Left ventricle myocardium superior (tissue), 1 donor: ENCODE data around the gene CDK8. TPM values are rescaled to one million over a fixed set of nuclear protein-coding genes. Genes with fewer than 3 reads are reported as not detected.
"Not testable (repeated sequence)": the region's sequence is repeated elsewhere in the genome, so short reads cannot be mapped to it uniquely, and the experiment has no call there.

Experiments
- ATAC-seq: fragments of 200-7000 bp; cut with Tn5 transposase; one replicate; pipeline ENCODE4 v1.9.1; 2020; ENCODE audit warnings: mild to moderate bottlenecking, moderate library complexity
- DNase-seq: peaks from one replicate; pipeline ENCODE4 v3.0.0-alpha.2; 2020
- intact Hi-C: fragments of 100-400 bp; cut with micrococcal nuclease; formaldehyde crosslinking; loops from one replicate; pipeline ENCODE4 v1.11.0; 2022
- total RNA-seq: library from RNA; stranded (reverse); fragmentation: NEBNext Ultra II Directional; extraction: Animal tissue kit (Norgen Biotek cat#: 25700); gene quantifications from one replicate; pipeline ENCODE4 v1.2.1, GENCODE V29; 2021
- donor health status: DM: no; HTN: yes; CAD: no; lungs with severe emphysema.

The CDK8 gene
- total RNA-seq, 1 donor from 2014 or later, result 11.7 TPM

DNA sequence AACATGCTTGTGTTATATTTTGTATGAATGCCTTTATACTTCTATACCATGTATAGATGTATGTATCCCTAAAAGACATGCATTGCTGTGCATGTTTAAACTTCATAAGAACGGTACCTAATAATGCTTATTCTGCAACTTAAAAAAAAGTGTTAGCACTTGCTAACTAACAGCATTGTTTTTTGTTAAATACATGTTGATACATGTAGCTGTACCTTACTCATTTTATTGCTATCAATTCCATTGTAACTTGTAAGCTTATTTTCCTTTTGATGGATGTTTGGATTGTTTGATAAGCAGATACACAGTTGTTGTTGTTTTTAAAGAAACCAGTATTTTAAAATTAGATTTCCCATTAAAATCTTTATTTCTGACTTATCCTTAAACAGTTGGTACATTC, 53.8 kb downstream of the CDK8 start:
- DNase-seq, result no peak
- intact Hi-C loops, result no loop called here
- no peak for ATAC-seq

DNA sequence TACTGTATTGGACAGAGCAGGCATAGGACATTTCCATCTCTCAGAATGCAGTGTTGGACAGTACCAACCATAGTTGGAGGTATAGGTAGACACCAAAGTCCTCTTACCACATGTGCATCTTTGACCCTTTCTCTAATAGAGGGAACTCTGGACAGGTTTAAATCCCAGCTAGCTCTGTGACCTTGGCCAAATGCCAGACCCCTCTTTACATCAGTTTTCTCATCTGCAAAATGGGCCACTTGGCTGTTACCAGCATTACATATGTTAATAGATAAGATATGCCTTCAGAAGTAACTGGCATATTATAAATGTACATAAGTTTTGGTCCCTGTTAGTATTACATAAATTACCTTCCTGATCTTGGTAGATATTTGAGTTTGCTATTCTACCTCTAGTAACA, 54.3 kb downstream of the CDK8 start:
- ATAC-seq (no peak), DNase-seq (no peak)
- intact Hi-C loops, result no loop called here

DNA sequence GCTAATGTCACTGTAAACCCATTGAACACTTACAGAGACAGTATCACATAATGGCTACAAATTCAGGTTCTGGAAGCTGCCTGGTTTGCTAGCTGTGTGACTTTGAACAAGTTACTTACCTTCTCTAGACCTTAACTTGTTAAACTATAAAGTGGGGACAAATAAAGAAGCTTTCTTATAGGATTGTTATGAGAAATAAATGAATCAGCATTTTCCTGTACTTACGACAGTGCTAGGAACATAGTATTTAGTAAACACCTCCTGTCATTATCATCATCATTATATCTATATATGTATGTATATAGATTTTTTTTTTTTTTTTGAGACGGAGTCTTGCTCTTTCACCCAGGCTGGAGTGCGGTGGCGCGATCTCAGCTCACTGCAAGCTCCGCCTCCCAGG, 54.9 kb downstream of the CDK8 start:
- intact Hi-C loops, result no loop called here
- DNase-seq, result no peak

DNA sequence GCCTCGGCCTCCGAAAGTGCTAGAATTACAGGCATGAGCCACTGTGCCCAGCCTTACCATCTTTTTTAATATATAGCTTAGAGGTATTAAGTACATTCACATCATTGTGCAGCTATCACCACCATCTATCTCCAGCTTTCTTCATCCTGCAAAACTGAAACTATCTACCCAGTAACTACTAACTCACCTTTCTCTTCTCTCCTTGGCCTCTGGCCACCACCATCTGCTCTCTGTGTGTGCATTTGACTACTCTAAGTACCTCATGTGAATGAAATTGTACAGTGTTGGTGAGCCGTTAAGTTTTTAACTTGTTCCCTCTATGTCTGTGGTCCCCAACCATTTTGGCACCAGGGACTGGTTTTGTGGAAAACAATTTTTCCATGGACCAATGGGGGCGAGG, 56.1 kb downstream of the CDK8 start:
- intact Hi-C loops, result no loop called here
- ATAC-seq (no peak), DNase-seq (no peak)

More for the DNA sequence above, 54.9 kb downstream of the CDK8 start:
- no peak for ATAC-seq

DNA sequence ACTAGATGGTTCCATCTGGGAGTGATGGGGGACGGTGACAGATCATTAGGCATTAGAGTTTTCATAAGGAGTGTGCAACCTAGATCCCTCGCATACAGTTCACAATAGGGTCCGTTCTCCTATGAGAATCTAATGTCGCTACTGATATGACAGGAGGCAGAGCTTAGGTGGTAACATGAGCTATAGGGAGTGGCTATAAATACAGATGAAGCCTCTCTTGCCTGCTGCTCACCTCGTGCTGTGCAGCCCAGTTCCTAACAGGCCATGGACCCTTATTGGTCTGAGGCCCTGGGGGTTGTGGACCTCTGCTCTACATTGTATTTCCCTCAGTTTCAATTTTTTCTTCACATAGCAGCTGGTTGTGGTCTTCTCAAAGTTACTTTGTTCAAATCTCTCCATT, 56.5 kb downstream of the CDK8 start:
- no peak for ATAC-seq
- intact Hi-C loops, result no loop called here

DNA sequence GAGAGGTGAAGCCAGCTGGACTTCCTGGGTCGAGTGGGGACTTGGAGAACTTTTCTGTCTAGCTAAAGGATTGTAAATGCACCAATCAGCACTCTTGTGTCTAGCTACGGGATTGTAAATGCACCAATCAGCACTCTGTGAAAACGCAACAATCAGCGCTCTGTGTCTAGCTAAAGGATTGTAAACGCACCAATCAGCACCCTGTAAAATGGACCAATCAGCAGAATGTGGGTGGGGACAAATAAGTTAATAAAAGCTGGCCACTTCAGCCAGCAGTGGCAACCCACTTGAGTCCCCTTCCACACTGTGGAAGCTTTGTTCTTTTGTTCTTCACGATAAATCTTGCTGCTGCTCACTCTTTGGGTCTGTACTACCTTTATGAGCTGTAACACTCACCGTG, 58.1 kb downstream of the CDK8 start:
- DNase-seq, ATAC-seq, intact Hi-C loops: not testable (repeated sequence)

More for the DNA sequence above, 56.5 kb downstream of the CDK8 start:
- DNase-seq, result no peak

DNA sequence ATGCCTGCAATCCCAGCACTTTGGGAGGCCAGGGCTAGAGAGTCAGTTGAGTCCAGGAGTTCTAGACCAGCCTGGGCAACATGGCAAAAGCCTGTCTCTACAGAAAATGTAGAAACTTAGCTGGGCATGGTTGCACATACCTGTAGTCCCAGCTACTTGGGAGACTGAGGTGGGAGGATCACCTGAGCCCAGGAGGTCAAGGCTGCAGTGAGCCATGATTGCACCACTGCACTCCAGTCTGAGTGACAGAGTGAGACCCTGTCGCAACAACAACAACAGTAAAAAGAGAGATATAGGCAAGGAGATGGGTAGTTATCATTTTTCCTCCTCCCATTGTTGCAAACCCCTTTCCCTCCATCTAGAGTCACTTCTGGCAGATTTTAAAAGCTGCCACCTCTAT, 62.2 kb downstream of the CDK8 start:
- ATAC-seq, intact Hi-C loops, DNase-seq: not testable (repeated sequence)

DNA sequence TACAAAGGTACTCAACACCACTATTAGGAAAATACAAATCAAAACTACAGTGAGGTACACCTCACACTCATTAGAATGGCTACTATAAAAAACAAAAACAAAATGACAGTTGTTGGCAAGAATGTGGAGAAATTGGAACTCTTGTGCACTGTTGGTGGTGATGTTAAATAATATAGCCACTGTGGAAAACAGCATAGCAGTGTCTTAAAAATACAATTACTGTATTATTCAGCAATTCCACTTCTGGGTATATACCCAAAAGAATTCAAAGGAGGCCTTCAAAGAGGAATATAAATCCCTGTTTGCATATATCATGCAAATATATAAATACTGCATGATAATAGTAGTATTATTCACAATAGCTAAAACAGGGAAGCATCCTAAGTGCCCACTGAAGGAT, 66.8 kb downstream of the CDK8 start:
- intact Hi-C loops, result no loop called here

DNA sequence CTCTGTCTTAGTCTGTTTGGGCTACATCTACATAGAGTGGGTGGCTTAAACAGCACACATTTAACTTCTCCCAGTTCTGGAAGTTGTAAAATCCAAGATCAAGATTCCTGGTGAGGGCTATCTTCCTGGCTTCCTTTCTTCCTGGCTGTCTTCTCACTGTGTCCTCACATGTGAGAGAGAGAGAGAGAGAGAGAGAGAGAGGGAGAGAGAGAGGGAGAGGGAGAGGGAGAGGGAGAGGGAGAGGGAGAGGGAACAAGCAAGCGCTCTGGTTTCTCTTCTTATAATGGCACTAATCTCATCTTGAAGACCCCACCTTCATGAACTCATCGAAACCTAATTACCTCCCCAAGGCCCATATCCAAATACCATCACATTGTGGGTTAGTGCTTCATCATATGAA, 69.2 kb downstream of the CDK8 start:
- ATAC-seq (peak; percentile 61), DNase-seq (no peak)
- intact Hi-C loops, result no loop called here

More for the DNA sequence above, 66.8 kb downstream of the CDK8 start:
- ATAC-seq (no peak), DNase-seq (no peak)

DNA sequence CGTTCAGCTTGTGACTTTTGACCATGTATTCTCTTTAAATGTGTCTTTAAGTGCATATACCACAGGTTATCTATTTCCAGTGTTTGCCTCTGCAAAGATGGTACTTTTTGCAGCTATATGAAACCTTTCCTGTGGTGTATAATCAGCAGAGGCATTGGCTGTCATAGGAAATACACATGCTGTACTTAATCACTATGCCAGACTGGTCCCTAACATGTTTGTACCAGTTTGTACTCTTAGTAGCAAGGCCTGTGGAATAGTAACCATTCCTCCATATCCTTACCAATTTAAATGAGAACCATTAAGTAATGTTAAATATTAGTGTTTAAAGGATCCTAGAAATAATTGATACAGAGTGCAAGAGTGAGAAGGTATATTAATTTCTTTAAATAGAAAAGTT, 69.8 kb downstream of the CDK8 start:
- ATAC-seq, result peak; percentile 48
- intact Hi-C loops, result no loop called here
- DNase-seq, result no peak

DNA sequence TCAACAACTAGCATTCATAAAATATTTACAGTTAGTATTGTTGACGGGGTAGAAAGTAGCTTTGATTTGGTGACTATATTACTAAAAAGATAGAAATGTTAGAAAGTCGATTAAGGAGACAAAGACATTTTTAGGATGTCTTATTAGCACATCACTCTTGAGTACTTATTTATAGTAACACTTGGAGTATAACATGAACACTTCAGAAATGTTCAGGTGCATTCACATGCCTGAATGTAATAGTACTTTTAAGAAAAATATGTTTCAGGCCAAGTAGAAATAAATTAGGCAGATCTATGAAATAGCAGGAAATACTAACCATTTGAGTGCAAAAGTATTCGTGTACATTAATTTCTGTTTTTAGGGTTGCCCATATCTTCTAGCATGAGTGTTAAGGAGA, 70.4 kb downstream of the CDK8 start:
- DNase-seq (no peak), ATAC-seq (no peak)
- intact Hi-C loops, result no loop called here

DNA sequence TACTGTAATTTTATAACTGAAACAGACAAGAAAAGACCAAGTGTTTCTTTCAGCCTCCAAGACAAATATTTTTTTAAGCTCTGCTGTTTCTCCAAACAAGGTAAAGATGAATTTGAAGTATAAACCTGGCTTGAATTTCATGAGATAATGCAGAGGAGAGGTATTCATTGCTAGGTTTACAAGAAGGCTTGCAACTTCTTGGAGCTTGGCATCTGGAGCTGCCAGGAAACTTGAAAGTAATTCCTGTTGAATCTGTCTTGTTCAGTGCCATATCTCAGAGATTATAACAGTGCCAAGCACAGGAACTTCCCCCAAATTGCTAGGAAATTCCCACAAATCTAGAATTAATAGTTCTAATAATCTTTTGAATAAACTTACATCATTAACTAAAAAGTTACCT, 70.9 kb downstream of the CDK8 start:
- no peak for DNase-seq

DNA sequence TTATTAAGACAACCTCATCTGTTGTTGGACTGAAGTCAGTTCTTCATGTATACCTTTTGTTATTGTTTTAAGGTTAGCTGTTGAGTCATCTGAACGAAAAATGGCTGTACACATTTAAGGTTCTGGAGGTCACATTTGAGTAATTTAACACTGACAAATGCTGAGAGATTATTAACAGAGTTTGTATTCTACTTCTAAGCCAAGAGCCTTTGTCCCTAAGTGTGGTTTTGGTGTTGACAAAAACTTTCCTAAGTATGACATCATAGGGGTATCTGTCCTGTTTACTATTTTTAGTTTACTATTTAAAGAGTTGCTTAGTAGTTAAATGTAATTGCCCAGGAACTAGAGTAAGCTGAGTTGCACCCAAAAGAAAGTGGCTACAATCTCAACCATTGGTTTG, 71.9 kb downstream of the CDK8 start:
- intact Hi-C loops, result no loop called here
- ATAC-seq (peak; percentile 74), DNase-seq (no peak)

More for the DNA sequence above, 70.9 kb downstream of the CDK8 start:
- ATAC-seq, result no peak
- intact Hi-C loops, result no loop called here

DNA sequence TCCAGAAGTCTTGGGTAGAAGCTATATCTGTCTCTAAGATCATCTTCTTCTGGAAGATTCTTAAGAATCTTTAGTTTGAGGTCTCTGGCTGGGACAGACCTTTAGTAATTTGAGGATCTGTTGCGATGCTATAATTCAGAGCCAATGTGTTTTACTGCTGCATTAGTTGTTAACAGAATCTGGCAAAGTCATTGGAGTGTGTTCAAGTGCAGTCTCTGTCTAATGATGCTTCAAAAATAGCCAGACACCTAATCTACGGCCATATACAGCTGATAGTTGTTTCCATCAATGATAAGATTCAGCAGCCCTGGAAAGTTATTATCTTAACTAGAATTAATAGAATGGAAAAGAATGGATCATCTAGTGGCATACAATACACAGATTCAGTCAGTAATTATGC, 72.6 kb downstream of the CDK8 start:
- intact Hi-C loops, result no loop called here
- no peak for DNase-seq
- ATAC-seq, result peak; percentile 59

DNA sequence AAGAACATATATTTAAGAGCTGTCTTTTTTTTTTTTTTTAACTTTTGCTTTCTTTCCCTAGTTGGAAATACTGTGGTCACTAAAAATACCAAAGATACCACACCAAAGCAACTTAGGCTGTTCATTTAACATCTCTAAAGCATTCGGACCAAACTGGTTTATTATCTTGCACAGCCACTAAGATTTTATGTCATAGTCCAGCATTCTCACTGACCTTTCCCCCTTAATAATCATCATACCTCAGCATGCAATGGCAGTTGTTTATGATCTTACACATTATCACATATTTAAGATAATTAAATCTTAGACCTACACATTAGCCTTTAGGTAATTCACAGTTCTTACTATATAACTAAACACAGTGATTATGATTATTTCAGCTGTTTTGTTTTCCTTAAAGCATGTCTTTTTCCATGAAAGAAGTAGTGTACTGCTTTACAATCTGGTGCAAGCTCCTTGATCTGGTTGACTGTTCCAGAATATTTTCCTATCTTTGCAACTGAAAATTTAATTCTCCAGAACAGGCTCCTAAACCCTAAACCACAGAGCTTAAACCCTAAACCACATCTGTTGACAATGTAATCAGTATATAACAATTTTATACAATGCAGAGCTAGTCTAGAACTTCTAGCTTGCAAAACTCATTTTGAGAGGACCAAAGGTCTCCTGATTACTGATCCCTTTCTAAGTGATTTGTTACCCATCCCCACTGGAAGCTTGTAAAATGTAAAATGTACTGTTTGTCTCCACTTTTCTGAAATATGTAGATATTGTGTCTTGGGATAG, 74.2 kb downstream of the CDK8 start:
- intact Hi-C loops, result no loop called here
- ATAC-seq, result no peak

DNA sequence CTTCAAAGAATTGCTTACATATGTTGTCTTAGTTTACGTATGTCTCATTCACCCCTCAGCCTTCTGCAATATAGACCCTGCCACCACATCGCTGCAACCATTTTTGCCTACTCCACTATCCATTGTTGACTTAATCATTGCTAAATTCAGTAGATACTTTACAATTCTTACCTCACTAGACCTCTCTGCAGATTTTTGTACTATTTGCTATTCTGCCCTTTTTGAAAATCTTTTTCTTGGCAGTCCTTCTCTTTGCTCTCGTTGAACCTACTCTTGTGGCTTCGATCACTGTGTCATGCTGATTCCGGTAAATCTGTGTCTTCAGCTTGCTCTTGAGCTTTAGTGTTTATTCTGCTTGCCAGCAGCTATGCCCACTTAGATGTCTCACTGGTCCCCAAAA, 81.2 kb downstream of the CDK8 start:
- ATAC-seq (no peak), DNase-seq (no peak)
- intact Hi-C loops, result no loop called here

More for the DNA sequence above, 74.2 kb downstream of the CDK8 start:
- DNase-seq, result no peak

DNA sequence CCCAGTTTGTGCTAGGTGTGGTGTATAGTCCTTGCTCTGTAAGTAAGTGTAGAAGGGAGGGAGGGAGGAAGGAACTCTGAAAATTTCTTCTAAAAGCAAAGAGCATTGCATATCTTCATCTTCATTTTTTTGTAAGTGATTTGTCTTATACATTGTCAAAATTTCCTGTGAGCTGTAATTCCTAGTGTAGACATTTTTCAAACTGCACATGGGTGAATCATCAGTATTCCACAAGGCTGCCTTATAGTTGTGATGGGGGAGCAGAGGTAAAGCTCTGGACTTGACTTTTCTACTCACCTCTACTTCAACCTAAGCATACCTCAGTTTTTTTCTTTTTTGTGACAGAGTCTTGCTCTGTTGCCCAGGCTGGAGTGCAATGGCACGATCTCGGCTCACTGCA, 86.9 kb downstream of the CDK8 start:
- intact Hi-C loops, result no loop called here
- ATAC-seq (no peak), DNase-seq (no peak)

DNA sequence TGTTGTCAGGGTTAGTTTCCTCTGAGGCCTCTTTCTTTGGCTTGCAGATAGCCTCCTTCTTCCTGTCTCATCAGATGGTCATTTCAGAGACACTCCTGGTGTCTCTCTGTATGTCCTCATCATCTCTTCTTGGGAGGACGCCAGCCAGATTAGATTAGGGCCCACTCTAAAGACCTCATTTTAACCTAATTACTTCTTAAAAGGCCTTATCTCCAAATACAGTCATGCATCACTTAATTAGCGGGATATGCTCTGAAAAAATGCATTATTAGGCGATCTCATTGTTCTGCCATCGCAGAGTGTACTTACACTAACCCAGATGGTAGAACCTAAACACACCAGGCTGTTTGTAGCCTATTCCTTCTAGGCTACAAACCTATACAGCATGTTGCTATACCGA, 89.0 kb downstream of the CDK8 start:
- ATAC-seq, result no peak
- no peak for DNase-seq

DNA sequence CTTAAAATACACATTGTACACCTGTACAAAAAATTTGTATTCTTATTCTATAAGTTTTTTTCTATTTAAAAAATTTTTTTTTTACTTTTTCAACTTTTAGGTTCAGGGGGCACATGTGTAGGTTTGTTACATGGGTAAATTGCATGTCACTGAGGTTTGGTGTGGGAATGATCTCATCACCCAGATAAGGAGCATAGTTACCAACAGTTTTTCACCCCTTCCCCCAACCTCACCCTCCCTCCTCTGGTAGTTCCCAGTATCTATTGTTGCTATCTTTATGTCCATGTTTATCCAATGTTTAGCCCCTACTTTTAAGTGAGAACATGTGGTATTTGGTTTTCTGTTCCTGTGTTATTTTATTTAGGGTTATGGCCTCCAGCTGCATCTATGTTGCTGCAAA, 89.9 kb downstream of the CDK8 start:
- DNase-seq (no peak), ATAC-seq (no peak)
- intact Hi-C loops, result no loop called here

More for the DNA sequence above, 89.0 kb downstream of the CDK8 start:
- intact Hi-C loops, result no loop called here

DNA sequence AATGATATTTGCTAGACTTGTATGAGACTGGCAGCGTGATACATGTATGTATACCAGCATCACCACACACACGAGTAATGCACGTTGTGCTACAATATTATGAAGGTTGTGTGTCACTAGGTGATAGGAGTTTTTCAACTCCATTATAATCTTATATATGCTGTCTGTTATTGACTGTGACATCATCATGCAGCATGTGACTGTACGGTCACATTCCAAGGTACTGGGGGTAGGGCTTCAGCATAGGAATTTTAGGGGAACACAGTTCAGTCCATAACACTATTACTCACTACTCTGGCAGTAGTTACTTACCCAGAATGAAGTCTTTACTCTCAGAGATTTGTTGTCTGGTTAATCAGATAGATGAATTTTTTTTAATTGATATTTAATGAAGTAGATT, 91.1 kb downstream of the CDK8 start:
- no peak for DNase-seq
- intact Hi-C loops, result no loop called here
- ATAC-seq, result no peak

DNA sequence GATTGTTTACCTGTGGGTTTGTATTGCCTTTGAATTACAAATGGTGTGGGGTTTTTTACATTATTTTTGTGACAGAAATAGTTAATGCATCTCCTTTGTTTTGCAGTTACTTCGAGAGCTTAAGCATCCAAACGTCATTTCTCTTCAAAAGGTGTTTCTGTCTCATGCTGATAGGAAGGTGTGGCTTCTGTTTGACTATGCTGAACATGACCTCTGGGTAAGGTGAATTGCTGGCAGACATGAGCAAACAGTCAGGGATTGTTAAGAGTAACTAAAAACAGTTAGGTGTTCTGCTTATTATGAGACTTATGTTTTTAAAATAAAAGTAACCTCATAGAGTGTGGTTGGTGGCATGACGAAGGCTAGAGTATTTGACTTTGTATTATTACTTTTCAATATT, 95.0 kb downstream of the CDK8 start:
- intact Hi-C loops, result no loop called here
- DNase-seq (no peak), ATAC-seq (peak; percentile 31)
